PFSK-1 (cell line): ENCODE measurements around the gene COLEC11.

Source experiments
- FOXP2 ChIP-seq: optimal IDR thresholded peaks from 2 replicates; pipeline ENCODE3; 2011; ENCODE audit warnings: borderline replicate concordance, control low read depth, inconsistent platforms; ENCODE audit not compliant: insufficient read depth; ENCODE audit errors: extremely low read length, extremely low read depth
- POLR2AphosphoS5 ChIP-seq: IDR thresholded peaks from 2 replicates; pipeline ENCODE4 v1.6.1; 2012; ENCODE audit warnings: low read depth, mild to moderate bottlenecking, control low read depth, low read length, moderate library complexity
- SIN3A ChIP-seq: IDR thresholded peaks from 2 replicates; pipeline ENCODE4 v1.6.1; 2012; ENCODE audit warnings: mild to moderate bottlenecking, low read length, moderate library complexity, borderline replicate concordance; ENCODE audit not compliant: insufficient read depth
- TAF1 ChIP-seq: IDR thresholded peaks from 2 replicates; pipeline ENCODE4 v1.6.1; 2012; ENCODE audit warnings: low read length, control low read depth, borderline replicate concordance; ENCODE audit not compliant: insufficient read depth
- TF ChIP-seq, protein P1 (sequence below), 2 experiments: IDR thresholded peaks; 2 replicates each; pipeline versions ENCODE4 v1.6.1 to v1.8.0; 2011 to 2012; ENCODE audit warnings: low read depth in 2 of 2, low read length in 2 of 2, control low read depth in 1 of 2, inconsistent platforms in 1 of 2, mild to moderate bottlenecking in 1 of 2, moderate library complexity in 1 of 2; ENCODE audit not compliant: insufficient read depth in 1 of 2

COLEC11 gene

DNA sequence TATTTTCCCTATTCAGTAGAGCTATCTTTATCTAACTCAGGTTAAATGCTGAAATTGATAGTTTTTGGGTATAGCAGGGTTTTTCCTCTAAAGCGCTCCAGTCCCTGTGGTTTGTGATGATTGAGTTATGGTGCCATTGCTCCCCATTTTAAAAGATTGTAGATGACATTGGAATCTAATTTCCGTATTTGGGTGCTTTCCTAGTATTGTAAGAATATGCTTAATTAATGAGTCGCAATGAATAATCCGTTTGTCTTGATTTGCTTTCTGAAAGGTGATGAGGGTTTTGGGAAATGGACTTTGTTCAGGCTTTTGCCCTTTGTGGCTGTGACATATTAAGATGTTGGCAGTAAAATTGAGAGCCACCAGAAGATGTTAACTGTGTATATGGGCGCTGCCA lies 15.9 kb upstream of the COLEC11 start:
- no peak for TF ChIP-seq SIN3A
- no peak for TF ChIP-seq TAF1
- TF ChIP-seq, protein P1, sequence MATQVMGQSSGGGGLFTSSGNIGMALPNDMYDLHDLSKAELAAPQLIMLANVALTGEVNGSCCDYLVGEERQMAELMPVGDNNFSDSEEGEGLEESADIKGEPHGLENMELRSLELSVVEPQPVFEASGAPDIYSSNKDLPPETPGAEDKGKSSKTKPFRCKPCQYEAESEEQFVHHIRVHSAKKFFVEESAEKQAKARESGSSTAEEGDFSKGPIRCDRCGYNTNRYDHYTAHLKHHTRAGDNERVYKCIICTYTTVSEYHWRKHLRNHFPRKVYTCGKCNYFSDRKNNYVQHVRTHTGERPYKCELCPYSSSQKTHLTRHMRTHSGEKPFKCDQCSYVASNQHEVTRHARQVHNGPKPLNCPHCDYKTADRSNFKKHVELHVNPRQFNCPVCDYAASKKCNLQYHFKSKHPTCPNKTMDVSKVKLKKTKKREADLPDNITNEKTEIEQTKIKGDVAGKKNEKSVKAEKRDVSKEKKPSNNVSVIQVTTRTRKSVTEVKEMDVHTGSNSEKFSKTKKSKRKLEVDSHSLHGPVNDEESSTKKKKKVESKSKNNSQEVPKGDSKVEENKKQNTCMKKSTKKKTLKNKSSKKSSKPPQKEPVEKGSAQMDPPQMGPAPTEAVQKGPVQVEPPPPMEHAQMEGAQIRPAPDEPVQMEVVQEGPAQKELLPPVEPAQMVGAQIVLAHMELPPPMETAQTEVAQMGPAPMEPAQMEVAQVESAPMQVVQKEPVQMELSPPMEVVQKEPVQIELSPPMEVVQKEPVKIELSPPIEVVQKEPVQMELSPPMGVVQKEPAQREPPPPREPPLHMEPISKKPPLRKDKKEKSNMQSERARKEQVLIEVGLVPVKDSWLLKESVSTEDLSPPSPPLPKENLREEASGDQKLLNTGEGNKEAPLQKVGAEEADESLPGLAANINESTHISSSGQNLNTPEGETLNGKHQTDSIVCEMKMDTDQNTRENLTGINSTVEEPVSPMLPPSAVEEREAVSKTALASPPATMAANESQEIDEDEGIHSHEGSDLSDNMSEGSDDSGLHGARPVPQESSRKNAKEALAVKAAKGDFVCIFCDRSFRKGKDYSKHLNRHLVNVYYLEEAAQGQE (IDR thresholded peaks at IDR 0.05; ENCODE audit: insufficient read depth in 1 of 2, low read depth in 2 of 2, low read length in 2 of 2) = no peak
- no peak for TF ChIP-seq POLR2AphosphoS5
- no peak for TF ChIP-seq FOXP2

DNA sequence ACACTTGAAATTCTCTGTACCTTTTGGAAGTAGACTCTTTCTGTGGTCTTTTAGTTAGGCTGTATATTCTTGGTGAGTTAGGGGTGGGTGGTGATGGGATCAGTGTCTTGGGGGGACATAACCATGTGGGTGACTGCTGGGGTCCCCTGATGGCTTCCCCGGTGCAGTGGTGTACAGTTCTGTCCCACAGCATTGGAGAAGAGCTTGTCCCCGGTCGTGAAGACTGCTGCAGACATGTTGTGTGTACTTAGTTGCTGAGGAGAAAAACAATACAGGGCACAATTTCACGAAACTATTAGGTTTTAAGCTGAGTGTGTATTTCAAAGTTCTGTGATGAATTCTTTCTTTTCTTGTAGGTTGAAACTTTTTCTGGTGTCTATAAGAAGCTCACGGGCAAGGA lies 14.5 kb upstream of the COLEC11 start:
- TF ChIP-seq FOXP2 = no peak
- TF ChIP-seq, protein P1 (IDR thresholded peaks at IDR 0.05; ENCODE audit: insufficient read depth in 1 of 2, low read depth in 2 of 2, low read length in 2 of 2) = no peak
- TF ChIP-seq TAF1 = no peak
- TF ChIP-seq POLR2AphosphoS5 = no peak
- no peak for TF ChIP-seq SIN3A

DNA sequence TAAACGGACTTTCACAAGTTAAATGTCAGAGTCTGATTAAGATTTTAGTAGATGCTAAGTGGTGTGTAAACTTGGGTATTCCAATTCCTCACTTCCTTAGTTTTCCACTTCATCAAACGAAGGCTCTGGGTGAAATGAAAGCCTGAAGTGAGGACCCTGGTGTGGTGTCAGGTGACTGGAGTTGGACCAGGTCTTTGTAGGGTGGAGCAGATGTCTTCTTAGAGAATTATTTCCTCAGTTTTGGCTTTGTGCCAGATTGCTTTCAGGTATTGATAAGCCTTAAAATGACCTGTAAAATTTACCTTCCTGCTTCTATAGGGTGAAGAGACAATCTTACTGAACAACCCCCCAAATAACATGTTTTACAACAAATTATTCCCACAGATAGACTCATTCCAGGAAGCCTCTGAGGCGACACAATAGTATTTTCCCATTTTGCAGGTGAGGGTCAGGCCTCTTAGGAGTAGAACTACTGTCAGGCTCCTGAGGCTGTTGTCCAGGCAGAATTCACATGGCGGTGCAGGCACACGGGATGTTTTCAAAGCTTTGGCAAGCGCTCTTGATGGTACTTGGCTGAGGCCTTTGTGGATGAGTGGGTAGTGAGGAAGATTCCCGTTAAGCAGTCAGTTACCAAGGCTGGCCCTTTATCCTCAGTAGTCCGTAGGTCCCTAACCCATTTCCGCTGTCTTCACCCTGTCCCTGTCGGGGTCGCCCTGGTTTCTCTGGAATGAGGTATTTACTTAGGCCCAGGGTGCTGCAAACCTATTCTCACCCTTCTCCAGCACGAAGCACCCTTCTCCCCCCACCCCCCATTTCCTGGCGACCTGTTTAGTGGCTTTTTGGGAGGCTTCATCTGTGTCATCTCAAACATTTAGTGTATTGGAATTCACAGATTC lies 13.3 kb upstream of the COLEC11 start:
- no peak for TF ChIP-seq TAF1
- TF ChIP-seq, protein P1 (IDR thresholded peaks at IDR 0.05; ENCODE audit: insufficient read depth in 1 of 2, low read depth in 2 of 2, low read length in 2 of 2) = no peak
- TF ChIP-seq POLR2AphosphoS5 = peak; percentile 77

DNA sequence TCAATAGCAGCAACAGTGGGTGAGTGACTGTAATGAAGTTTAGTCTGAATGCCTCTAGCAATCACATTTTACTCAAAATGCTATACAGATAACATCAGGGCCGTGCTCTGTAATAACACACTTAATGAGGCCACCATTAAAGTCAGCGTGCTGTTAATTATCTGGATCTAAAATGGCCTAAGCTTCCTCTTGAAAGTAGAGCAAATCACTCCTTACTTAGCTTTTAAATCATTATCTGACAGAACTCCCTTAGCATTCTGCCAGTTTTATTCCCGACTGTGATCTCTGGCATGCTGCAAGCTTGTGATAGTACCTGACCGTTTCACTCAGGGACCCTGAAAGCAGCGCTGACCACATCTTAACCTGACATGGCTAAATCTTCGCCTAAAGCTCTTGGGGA lies 10.8 kb upstream of the COLEC11 start:
- TF ChIP-seq TAF1 = no peak
- TF ChIP-seq, protein P1 (IDR thresholded peaks at IDR 0.05; ENCODE audit: insufficient read depth in 1 of 2, low read depth in 2 of 2, low read length in 2 of 2) = no peak
- TF ChIP-seq SIN3A = peak; percentile 69; the same call in 1 of the 2 replicates
- TF ChIP-seq FOXP2 = no peak
- TF ChIP-seq POLR2AphosphoS5 = no peak; the same call in 1 of the 2 replicates
